ENCODE data around the gene C10orf88.
A peak's percentile ranks its signal among the peaks of the same experiment; 100 is the strongest.

C10orf88 gene, protein sequence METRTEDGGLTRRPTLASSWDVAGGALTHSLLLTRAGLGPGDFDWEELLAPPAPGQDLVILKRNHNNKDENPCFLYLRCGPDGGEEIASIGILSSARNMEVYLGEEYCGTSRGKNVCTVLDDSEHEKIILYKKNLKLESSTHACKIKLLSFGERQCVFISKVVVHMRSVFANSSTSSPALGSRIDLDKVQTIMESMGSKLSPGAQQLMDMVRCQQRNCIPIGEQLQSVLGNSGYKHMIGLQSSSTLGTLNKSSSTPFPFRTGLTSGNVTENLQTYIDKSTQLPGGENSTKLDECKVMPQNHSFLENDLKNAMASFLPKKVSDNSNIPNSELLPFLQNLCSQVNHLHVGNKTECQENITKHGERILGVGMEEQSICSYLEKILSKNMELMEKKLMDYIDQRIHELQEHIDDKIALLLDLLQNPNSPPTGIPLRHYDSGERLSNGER

DNA sequence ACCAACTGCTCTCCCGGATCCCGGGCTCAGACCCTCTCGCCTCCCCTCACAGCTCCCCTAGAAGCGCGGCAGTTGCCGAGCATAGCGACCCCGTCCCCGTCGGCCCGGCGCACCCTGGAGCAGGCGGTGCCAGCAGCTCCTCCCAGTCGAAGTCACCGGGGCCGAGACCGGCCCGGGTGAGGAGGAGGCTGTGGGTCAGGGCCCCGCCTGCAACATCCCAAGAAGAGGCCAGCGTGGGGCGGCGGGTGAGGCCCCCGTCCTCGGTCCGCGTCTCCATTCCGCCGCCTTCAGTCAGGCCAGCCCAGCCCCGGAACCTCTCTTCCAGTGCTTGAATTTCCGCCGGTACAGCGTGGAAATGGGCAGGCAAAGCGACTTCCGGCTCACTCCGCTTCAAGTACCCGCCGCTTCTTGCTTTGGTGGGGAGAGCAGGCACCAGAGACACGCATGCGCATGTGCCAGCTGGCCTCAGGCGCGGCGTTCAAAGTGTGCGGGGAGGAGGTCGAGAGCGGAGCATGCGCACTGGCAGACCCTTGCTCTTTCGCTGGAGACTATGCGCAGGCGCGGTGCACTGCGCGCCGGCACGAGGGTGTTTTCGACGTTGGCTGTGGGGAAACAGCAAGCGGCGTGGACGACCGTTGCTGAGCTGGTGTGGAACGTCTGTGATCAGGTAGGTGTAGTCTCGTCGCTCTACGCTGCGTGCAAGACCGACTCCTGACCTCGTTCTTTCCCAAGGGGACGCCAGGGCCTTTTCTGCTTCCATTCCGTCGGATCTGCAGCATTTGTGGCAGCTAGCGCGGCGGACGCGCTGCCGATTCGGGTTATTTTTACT lies at the start of gene C10orf88:
TSS of gene C10orf88 (minus strand) at position 326 of the 829 bp plus-strand sequence. CDS start at position 277, 49 bp downstream.
- no peaks in the 10 kb centered on the region for H3K27me3 ChIP-seq (ENCODE audit: control insufficient read depth in 2 of 2, insufficient read depth in 2 of 2, low read length in 2 of 2)
- H3K4me1 ChIP-seq (ENCODE audit: control insufficient read depth in 2 of 2, insufficient read depth in 2 of 2, low read length in 2 of 2): peaks cover 8 to 16% of the 10 kb centered on the region in 2 donors
- H3K4me3 ChIP-seq (ENCODE audit: low read length in 2 of 2): peak within 1 kb of the TSS; percentile 81 to 91
- H3K27ac ChIP-seq (ENCODE audit: low read depth in 2 of 2, low read length in 2 of 2): peak within 1 kb of the TSS; percentile 56 to 63
- no peaks in the 10 kb centered on the region for H3K36me3 ChIP-seq (ENCODE audit: control insufficient read depth in 2 of 2, insufficient read depth in 2 of 2, low read length in 2 of 2)
- no peaks in the 10 kb centered on the region for H3K9me3 ChIP-seq (ENCODE audit: control insufficient read depth in 2 of 2, low read length in 2 of 2)
- peak within 1 kb of the TSS; percentile 73 to 89 for H3K9ac ChIP-seq (ENCODE audit: low read depth in 1 of 2, low read length in 2 of 2)

DNA sequence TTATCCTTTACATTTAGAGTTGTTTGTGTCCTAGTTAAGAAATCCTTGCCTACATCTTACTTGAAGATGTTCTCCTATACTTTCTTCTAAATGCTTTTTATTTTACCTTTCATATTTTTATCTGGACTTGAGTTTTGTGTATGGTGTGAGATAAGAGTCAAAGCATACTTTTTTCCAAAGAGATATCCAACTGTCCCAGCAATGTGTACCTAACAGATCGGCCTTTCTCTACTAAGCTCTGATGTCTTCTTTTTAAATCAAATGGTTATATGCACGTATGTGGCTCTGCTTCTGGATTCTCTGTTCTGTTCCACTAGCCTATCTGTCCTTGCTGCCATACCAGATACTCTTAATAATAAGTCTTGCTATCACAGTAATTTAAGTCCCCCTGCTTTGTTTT lies 47.3 kb upstream of the C10orf88 start:
- Histone ChIP-seq H3K27me3 (ENCODE audit: control insufficient read depth in 2 of 2, insufficient read depth in 2 of 2, low read length in 2 of 2) (no peaks in the 10 kb centered on the region), H3K27ac (ENCODE audit: low read depth in 2 of 2, low read length in 2 of 2) (no peak overlapping the region), H3K4me1 (ENCODE audit: control insufficient read depth in 2 of 2, insufficient read depth in 2 of 2, low read length in 2 of 2) (peaks cover 0 to 5% of the 10 kb centered on the region in 2 donors), H3K9me3 (ENCODE audit: control insufficient read depth in 2 of 2, low read length in 2 of 2) (no peaks in the 10 kb centered on the region), H3K4me3 (ENCODE audit: low read length in 2 of 2) (no peak overlapping the region), H3K36me3 (ENCODE audit: control insufficient read depth in 2 of 2, insufficient read depth in 2 of 2, low read length in 2 of 2) (peaks cover 9 to 13% of the 10 kb centered on the region in 2 donors), H3K9ac (ENCODE audit: low read depth in 1 of 2, low read length in 2 of 2) (no peak overlapping the region)

DNA sequence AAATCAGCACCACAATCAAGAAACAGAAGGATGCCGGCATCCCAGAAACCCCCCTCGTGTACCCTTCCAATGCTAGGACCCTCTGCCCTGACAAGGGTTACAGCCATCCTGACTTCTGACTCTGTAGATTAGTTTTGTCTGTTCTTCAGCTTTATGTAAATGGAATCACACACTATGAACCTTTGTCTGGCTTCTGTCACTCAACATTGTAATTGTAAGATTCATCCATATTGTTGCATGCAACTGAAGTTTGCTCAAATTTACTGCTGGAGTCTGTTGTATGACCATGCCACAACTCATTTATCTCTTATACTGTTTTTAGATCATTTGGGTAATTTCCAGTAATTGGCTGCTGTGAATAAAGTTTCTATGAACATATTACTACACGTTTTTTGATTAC lies 46.1 kb upstream of the C10orf88 start:
- no peak overlapping the region for H3K27ac ChIP-seq (ENCODE audit: low read depth in 2 of 2, low read length in 2 of 2)
- no peak overlapping the region for H3K4me3 ChIP-seq (ENCODE audit: low read length in 2 of 2)
- H3K27me3 ChIP-seq (ENCODE audit: control insufficient read depth in 2 of 2, insufficient read depth in 2 of 2, low read length in 2 of 2): no peaks in the 10 kb centered on the region
- peaks cover 17 to 22% of the 10 kb centered on the region in 2 donors for H3K36me3 ChIP-seq (ENCODE audit: control insufficient read depth in 2 of 2, insufficient read depth in 2 of 2, low read length in 2 of 2)
- no peak overlapping the region for H3K9ac ChIP-seq (ENCODE audit: low read depth in 1 of 2, low read length in 2 of 2)
- no peaks in the 10 kb centered on the region for H3K9me3 ChIP-seq (ENCODE audit: control insufficient read depth in 2 of 2, low read length in 2 of 2)
- peaks cover 0 to 5% of the 10 kb centered on the region in 2 donors for H3K4me1 ChIP-seq (ENCODE audit: control insufficient read depth in 2 of 2, insufficient read depth in 2 of 2, low read length in 2 of 2)

DNA sequence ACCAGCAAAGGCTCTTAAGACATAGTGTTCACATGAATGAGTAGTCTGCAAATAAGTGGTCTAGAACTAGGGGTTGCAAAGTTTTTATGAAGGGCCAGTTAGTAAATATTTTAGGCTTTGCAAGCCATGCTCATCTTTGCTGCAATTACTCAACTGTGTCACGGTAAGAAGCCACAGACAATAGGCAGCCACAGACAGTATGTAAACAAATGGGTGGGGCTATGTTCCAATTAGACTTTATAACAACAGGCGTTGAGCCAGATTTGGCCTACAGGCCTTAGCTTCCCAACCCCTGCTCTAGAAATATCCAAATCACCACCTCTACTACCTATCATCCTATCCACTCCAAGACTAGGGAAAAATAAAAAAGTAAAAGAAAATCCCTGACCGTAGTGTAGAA lies 45.3 kb upstream of the C10orf88 start:
- Histone ChIP-seq H3K4me1 (ENCODE audit: control insufficient read depth in 2 of 2, insufficient read depth in 2 of 2, low read length in 2 of 2) (peaks cover 0 to 5% of the 10 kb centered on the region in 2 donors), H3K9ac (ENCODE audit: low read depth in 1 of 2, low read length in 2 of 2) (no peak overlapping the region), H3K36me3 (ENCODE audit: control insufficient read depth in 2 of 2, insufficient read depth in 2 of 2, low read length in 2 of 2) (peaks cover 23 to 25% of the 10 kb centered on the region in 2 donors), H3K9me3 (ENCODE audit: control insufficient read depth in 2 of 2, low read length in 2 of 2) (no peaks in the 10 kb centered on the region), H3K27ac (ENCODE audit: low read depth in 2 of 2, low read length in 2 of 2) (no peak overlapping the region), H3K27me3 (ENCODE audit: control insufficient read depth in 2 of 2, insufficient read depth in 2 of 2, low read length in 2 of 2) (no peaks in the 10 kb centered on the region), H3K4me3 (ENCODE audit: low read length in 2 of 2) (no peak overlapping the region)

DNA sequence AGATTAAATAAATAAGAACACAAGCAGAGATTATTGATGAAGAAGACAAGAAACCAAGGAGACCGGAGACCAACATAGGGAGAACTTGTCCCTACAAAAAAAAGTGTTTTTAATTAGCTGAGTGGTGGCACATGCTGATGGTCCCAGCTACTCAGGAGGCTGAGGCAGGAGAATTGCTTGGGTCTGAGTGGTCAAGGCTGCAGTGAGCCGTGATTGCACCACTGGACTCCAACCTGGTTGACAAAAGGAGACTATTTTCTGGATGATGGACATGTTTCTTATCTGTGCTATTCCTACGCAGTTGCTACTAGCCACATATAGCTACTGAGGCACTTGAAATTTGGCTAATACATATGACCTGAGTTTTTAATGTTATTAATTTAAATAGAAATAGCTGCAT lies 44.9 kb upstream of the C10orf88 start:
- Histone ChIP-seq H3K36me3 (ENCODE audit: control insufficient read depth in 2 of 2, insufficient read depth in 2 of 2, low read length in 2 of 2) (peaks cover 27 to 29% of the 10 kb centered on the region in 2 donors), H3K27ac (ENCODE audit: low read depth in 2 of 2, low read length in 2 of 2) (no peak overlapping the region), H3K4me1 (ENCODE audit: control insufficient read depth in 2 of 2, insufficient read depth in 2 of 2, low read length in 2 of 2) (peaks cover 0 to 5% of the 10 kb centered on the region in 2 donors), H3K9me3 (ENCODE audit: control insufficient read depth in 2 of 2, low read length in 2 of 2) (no peaks in the 10 kb centered on the region), H3K27me3 (ENCODE audit: control insufficient read depth in 2 of 2, insufficient read depth in 2 of 2, low read length in 2 of 2) (no peaks in the 10 kb centered on the region), H3K9ac (ENCODE audit: low read depth in 1 of 2, low read length in 2 of 2) (no peak overlapping the region), H3K4me3 (ENCODE audit: low read length in 2 of 2) (no peak overlapping the region)

DNA sequence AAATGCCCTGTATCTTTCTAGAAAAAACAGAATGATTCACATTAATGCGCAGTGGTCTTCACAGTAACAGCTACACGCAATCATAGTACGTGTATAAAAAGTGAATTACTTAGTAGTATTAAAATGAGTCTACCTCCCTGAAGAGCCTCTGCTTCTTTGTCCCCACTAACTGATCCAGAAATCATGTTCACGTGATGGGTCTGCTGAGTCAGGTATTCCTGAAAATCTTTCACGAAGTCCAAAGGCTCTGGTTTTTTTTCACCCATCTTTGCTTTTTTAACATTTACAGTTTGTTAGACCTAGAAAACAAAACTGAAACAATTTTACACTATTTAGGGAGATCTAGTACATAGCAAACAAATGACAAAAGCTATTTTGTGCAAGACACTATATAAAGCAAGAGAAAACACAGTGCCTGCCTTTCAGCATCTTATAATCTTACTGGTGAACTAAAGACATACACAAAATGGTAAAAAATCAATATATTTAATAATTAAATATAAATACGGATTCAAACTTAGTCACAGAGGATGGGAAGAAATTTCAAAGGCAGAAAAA lies 44.4 kb upstream of the C10orf88 start:
- Histone ChIP-seq H3K4me1 (ENCODE audit: control insufficient read depth in 2 of 2, insufficient read depth in 2 of 2, low read length in 2 of 2) (peaks cover 0 to 5% of the 10 kb centered on the region in 2 donors), H3K36me3 (ENCODE audit: control insufficient read depth in 2 of 2, insufficient read depth in 2 of 2, low read length in 2 of 2) (peaks cover 30 to 32% of the 10 kb centered on the region in 2 donors), H3K9me3 (ENCODE audit: control insufficient read depth in 2 of 2, low read length in 2 of 2) (no peaks in the 10 kb centered on the region), H3K27me3 (ENCODE audit: control insufficient read depth in 2 of 2, insufficient read depth in 2 of 2, low read length in 2 of 2) (no peaks in the 10 kb centered on the region), H3K27ac (ENCODE audit: low read depth in 2 of 2, low read length in 2 of 2) (no peak overlapping the region), H3K4me3 (ENCODE audit: low read length in 2 of 2) (no peak overlapping the region), H3K9ac (ENCODE audit: low read depth in 1 of 2, low read length in 2 of 2) (no peak overlapping the region)

DNA sequence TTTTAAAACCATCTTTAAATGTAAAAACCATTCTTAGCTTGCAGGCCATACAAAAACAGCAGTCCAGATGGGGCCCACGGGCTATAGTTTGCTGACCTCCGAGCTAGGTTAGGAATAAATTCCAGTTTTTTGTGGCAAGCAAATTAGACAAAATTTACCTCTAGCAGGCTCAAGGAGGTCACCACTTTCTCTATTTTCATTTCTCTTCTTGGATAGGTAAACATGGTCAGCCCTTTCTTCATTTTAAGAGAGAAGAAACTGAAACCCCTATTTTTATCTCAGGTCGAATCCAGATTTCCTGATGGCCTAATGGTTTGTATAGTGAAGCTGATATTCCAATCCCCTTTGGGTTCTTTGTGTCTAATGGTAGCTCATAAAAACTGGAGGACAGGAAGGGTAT lies 43.8 kb upstream of the C10orf88 start:
- H3K27me3 ChIP-seq (ENCODE audit: control insufficient read depth in 2 of 2, insufficient read depth in 2 of 2, low read length in 2 of 2): no peaks in the 10 kb centered on the region
- H3K9ac ChIP-seq (ENCODE audit: low read depth in 1 of 2, low read length in 2 of 2): no peak overlapping the region
- H3K4me1 ChIP-seq (ENCODE audit: control insufficient read depth in 2 of 2, insufficient read depth in 2 of 2, low read length in 2 of 2): peaks cover 0 to 5% of the 10 kb centered on the region in 2 donors
- H3K27ac ChIP-seq (ENCODE audit: low read depth in 2 of 2, low read length in 2 of 2): no peak overlapping the region
- no peaks in the 10 kb centered on the region for H3K9me3 ChIP-seq (ENCODE audit: control insufficient read depth in 2 of 2, low read length in 2 of 2)
- no peak overlapping the region for H3K4me3 ChIP-seq (ENCODE audit: low read length in 2 of 2)
- peaks cover 31 to 32% of the 10 kb centered on the region in 2 donors for H3K36me3 ChIP-seq (ENCODE audit: control insufficient read depth in 2 of 2, insufficient read depth in 2 of 2, low read length in 2 of 2)

DNA sequence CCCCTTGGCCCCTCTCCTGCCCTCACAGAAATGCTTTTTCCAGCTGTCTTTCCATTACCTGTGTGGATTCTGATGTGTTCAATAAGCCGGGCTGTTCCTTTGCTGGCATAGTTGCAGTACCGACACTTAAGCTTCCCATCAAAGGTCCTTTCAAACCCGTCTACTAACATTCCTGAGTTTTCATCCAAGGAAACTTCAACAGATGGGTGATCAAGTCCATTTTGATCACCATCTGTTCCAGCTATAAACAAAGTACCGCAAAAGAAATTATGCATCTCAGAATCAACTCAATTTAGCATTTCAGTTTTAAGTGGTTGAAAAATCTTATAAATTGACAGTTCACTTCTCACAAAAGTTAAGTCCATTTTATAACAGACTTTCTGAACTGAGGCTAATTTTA lies 41.9 kb upstream of the C10orf88 start:
- no peak overlapping the region for H3K4me3 ChIP-seq (ENCODE audit: low read length in 2 of 2)
- peaks cover 35 to 36% of the 10 kb centered on the region in 2 donors for H3K36me3 ChIP-seq (ENCODE audit: control insufficient read depth in 2 of 2, insufficient read depth in 2 of 2, low read length in 2 of 2)
- H3K9me3 ChIP-seq (ENCODE audit: control insufficient read depth in 2 of 2, low read length in 2 of 2): no peaks in the 10 kb centered on the region
- H3K9ac ChIP-seq (ENCODE audit: low read depth in 1 of 2, low read length in 2 of 2): no peak overlapping the region
- no peaks in the 10 kb centered on the region for H3K27me3 ChIP-seq (ENCODE audit: control insufficient read depth in 2 of 2, insufficient read depth in 2 of 2, low read length in 2 of 2)
- peaks cover 0 to 5% of the 10 kb centered on the region in 2 donors for H3K4me1 ChIP-seq (ENCODE audit: control insufficient read depth in 2 of 2, insufficient read depth in 2 of 2, low read length in 2 of 2)
- H3K27ac ChIP-seq (ENCODE audit: low read depth in 2 of 2, low read length in 2 of 2): no peak overlapping the region

DNA sequence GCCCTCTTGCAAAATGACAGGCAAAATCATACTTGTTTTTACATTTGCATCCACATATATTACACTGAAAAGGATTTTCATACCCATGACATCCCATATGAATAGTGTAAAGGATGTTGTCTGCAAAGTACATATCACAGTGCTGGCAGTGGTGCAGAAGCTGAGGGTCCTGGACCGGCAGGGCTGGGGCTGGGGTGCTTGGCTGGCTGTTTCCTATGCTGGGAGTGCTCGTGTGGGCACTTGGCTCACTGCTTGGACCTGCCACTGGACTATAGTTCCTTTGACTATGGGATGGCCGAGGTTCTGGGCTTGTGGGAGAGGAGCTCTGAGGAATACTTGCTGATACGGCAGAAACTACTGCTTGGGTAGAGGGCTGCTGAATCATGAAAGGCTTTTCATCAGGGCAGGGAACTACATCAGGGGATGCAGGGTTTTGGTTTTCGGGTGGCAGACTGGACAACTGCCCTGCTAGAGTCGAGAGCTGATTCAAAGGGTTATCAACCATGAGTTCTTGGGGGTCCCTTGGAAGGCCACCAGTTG lies 39.8 kb upstream of the C10orf88 start:
- Histone ChIP-seq H3K27me3 (ENCODE audit: control insufficient read depth in 2 of 2, insufficient read depth in 2 of 2, low read length in 2 of 2) (no peaks in the 10 kb centered on the region), H3K9me3 (ENCODE audit: control insufficient read depth in 2 of 2, low read length in 2 of 2) (no peaks in the 10 kb centered on the region), H3K4me3 (ENCODE audit: low read length in 2 of 2) (no peak overlapping the region), H3K9ac (ENCODE audit: low read depth in 1 of 2, low read length in 2 of 2) (no peak overlapping the region), H3K27ac (ENCODE audit: low read depth in 2 of 2, low read length in 2 of 2) (no peak overlapping the region), H3K4me1 (ENCODE audit: control insufficient read depth in 2 of 2, insufficient read depth in 2 of 2, low read length in 2 of 2) (no peaks in the 10 kb centered on the region), H3K36me3 (ENCODE audit: control insufficient read depth in 2 of 2, insufficient read depth in 2 of 2, low read length in 2 of 2) (peaks cover 35 to 42% of the 10 kb centered on the region in 2 donors)
